PFSK-1 (cell line): ENCODE results near the gene MPPE1.

ENCODE experiments used
- FOXP2 ChIP-seq: optimal IDR thresholded peaks from 2 replicates; pipeline ENCODE3; 2011; ENCODE audit warnings: borderline replicate concordance, control low read depth, inconsistent platforms; ENCODE audit not compliant: insufficient read depth; ENCODE audit errors: extremely low read length, extremely low read depth
- POLR2AphosphoS5 ChIP-seq: IDR thresholded peaks from 2 replicates; pipeline ENCODE4 v1.6.1; 2012; ENCODE audit warnings: low read depth, mild to moderate bottlenecking, control low read depth, low read length, moderate library complexity
- SIN3A ChIP-seq: IDR thresholded peaks from 2 replicates; pipeline ENCODE4 v1.6.1; 2012; ENCODE audit warnings: mild to moderate bottlenecking, low read length, moderate library complexity, borderline replicate concordance; ENCODE audit not compliant: insufficient read depth
- TAF1 ChIP-seq: IDR thresholded peaks from 2 replicates; pipeline ENCODE4 v1.6.1; 2012; ENCODE audit warnings: low read length, control low read depth, borderline replicate concordance; ENCODE audit not compliant: insufficient read depth
- TF ChIP-seq, protein P1 (sequence below), 2 experiments: IDR thresholded peaks; 2 replicates each; pipeline versions ENCODE4 v1.6.1 to v1.8.0; 2011 to 2012; ENCODE audit warnings: low read depth in 2 of 2, low read length in 2 of 2, control low read depth in 1 of 2, inconsistent platforms in 1 of 2, mild to moderate bottlenecking in 1 of 2, moderate library complexity in 1 of 2; ENCODE audit not compliant: insufficient read depth in 1 of 2

DNA sequence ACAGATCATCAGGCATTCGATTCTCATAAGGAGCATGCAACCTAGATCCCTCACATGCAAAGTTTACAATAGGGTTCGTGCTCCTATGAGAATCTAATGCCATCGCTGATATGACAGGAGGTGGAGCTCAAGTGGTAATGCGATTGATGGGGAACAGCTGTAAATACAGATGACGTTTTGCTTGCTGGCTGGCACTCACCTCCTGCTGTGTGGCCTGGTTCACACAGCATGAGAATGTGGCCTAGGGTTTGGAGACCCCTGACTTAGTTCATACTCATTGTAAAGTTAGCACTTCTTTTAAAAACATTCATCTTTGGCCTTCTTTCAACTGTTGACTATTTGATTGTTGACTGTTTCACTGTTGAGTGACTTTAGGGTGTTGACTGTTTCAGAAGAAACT lies 65.6 kb downstream of the MPPE1 start:
- TF ChIP-seq POLR2AphosphoS5, result no peak
- TF ChIP-seq, protein P1, sequence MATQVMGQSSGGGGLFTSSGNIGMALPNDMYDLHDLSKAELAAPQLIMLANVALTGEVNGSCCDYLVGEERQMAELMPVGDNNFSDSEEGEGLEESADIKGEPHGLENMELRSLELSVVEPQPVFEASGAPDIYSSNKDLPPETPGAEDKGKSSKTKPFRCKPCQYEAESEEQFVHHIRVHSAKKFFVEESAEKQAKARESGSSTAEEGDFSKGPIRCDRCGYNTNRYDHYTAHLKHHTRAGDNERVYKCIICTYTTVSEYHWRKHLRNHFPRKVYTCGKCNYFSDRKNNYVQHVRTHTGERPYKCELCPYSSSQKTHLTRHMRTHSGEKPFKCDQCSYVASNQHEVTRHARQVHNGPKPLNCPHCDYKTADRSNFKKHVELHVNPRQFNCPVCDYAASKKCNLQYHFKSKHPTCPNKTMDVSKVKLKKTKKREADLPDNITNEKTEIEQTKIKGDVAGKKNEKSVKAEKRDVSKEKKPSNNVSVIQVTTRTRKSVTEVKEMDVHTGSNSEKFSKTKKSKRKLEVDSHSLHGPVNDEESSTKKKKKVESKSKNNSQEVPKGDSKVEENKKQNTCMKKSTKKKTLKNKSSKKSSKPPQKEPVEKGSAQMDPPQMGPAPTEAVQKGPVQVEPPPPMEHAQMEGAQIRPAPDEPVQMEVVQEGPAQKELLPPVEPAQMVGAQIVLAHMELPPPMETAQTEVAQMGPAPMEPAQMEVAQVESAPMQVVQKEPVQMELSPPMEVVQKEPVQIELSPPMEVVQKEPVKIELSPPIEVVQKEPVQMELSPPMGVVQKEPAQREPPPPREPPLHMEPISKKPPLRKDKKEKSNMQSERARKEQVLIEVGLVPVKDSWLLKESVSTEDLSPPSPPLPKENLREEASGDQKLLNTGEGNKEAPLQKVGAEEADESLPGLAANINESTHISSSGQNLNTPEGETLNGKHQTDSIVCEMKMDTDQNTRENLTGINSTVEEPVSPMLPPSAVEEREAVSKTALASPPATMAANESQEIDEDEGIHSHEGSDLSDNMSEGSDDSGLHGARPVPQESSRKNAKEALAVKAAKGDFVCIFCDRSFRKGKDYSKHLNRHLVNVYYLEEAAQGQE (IDR thresholded peaks at IDR 0.05; ENCODE audit: insufficient read depth in 1 of 2, low read depth in 2 of 2, low read length in 2 of 2), result no peak
- TF ChIP-seq TAF1, result no peak
- no peak for TF ChIP-seq SIN3A
- TF ChIP-seq FOXP2, result no peak
